ENCODE results near the gene KRTAP4-7. TPM values are rescaled to one million over a fixed set of nuclear protein-coding genes. Genes with fewer than 3 reads are reported as not detected.
"Not testable (repeated sequence)": the region's sequence is repeated elsewhere in the genome, so short reads cannot be mapped to it uniquely, and the experiment has no call there.

KRTAP4-7 gene
- total RNA-seq (ENCODE audit: low replicate concordance), result not detected in 2 replicates

- H3K4me1 ChIP-seq; H3K9me3 ChIP-seq (ENCODE audit: low read depth); H3K36me3 ChIP-seq; H3K4me1 Mint-ChIP-seq; H3F3A ChIP-seq (ENCODE audit: low read depth); H3K9me3 Mint-ChIP-seq; H3K4me2 ChIP-seq; H3K4me3 Mint-ChIP-seq; H3K79me2 ChIP-seq (ENCODE audit: low read depth); H3K4me3 ChIP-seq; H3K27me3 ChIP-seq; H3K27ac Mint-ChIP-seq; H3K27me3 Mint-ChIP-seq (ENCODE audit: insufficient read depth, low read depth); H3K9ac ChIP-seq; H3K27ac ChIP-seq; H4K20me1 ChIP-seq (ENCODE audit: low read depth); H3K36me3 Mint-ChIP-seq; DNase-seq (ENCODE audit: low spot score); H2AFZ ChIP-seq (replicated peaks): not testable (repeated sequence)
These were observed at the start of gene KRTAP4-7 for GRCh38 chr17:41084100-41084856. TSS of gene KRTAP4-7 (plus strand) at chr17:41084150. CDS start at chr17:41084207, 57 bp downstream.

DNA sequence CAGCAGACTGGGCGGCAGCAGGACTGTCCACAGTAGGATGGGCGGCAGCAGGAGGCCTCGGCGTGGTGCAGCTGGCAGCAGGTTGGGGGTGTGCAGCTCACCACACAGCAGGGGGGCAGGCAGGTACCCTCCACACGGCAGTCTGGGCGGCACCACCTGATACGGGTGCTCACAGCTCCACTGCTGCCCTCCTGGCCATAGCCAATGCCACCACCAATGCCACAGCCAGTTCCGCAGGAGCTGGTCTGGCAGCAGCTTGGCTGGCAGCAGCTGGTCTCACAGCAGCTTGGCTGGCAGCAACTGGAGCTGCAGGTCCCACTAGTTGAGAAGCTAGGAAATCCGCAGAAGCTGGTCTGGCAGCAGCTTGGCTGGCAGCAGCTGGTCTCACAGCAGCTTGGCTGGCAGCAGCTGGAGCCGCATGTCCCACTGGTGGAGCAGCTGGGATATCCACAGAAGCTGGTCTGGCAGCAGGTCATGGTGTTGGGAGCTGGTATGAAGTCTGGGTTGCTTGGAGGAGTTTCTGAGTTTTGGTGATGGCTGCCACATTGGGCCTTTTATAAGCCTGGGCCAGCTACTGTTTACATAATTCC lies 49.5 kb upstream of the KRTAP4-7 start, which contains the start of gene KRTAP1-3:
TSS of gene KRTAP1-3 (minus strand) at position 529 of the 590 bp plus-strand sequence. CDS start at position 476, 53 bp downstream.
- not testable (repeated sequence) for H3K9ac ChIP-seq; H3K27ac ChIP-seq; H3K4me2 ChIP-seq; H3K9me3 ChIP-seq (ENCODE audit: low read depth); H2AFZ ChIP-seq (replicated peaks); H3K4me3 Mint-ChIP-seq; H3K36me3 Mint-ChIP-seq; H3K4me1 Mint-ChIP-seq; DNase-seq (ENCODE audit: low spot score); H3K27me3 ChIP-seq; H3F3A ChIP-seq (ENCODE audit: low read depth); H3K36me3 ChIP-seq; H3K27ac Mint-ChIP-seq; H3K27me3 Mint-ChIP-seq (ENCODE audit: insufficient read depth, low read depth); H3K79me2 ChIP-seq (ENCODE audit: low read depth); H3K4me3 ChIP-seq; H3K4me1 ChIP-seq; H4K20me1 ChIP-seq (ENCODE audit: low read depth); H3K9me3 Mint-ChIP-seq

- peaks cover 2% of the 10 kb centered on the region for H3K27me3 Mint-ChIP-seq (ENCODE audit: insufficient read depth, low read depth)
These were observed 46.0 kb upstream of the KRTAP4-7 start for GRCh38 chr17:41037853-41038350.

GRCh38 chr17:41040783-41041571 lies 43.0 kb upstream of the KRTAP4-7 start, which contains the start of gene KRTAP1-1:
TSS of gene KRTAP1-1 (minus strand) at chr17:41041450. CDS start at chr17:41041397, 53 bp downstream.
- not testable (repeated sequence) for H3K4me3 Mint-ChIP-seq; H3K4me2 ChIP-seq; H3F3A ChIP-seq (ENCODE audit: low read depth); H3K27ac ChIP-seq; H3K36me3 Mint-ChIP-seq; H3K4me1 ChIP-seq; H3K27ac Mint-ChIP-seq; DNase-seq (ENCODE audit: low spot score); H3K9ac ChIP-seq; H4K20me1 ChIP-seq (ENCODE audit: low read depth); H3K9me3 ChIP-seq (ENCODE audit: low read depth); H3K4me3 ChIP-seq; H2AFZ ChIP-seq (replicated peaks); H3K4me1 Mint-ChIP-seq; H3K36me3 ChIP-seq; H3K27me3 ChIP-seq; H3K79me2 ChIP-seq (ENCODE audit: low read depth); H3K9me3 Mint-ChIP-seq; H3K27me3 Mint-ChIP-seq (ENCODE audit: insufficient read depth, low read depth)

More at GRCh38 chr17:41037853-41038350, 46.0 kb upstream of the KRTAP4-7 start:
- no peak overlapping the region for H3K27ac ChIP-seq
- Mint-ChIP-seq H3K36me3 (no peaks in the 10 kb centered on the region), H3K4me1 (no peaks in the 10 kb centered on the region), H3K27ac (no peak overlapping the region), H3K9me3 (no peaks in the 10 kb centered on the region), H3K4me3 (no peak overlapping the region)
- H3F3A ChIP-seq (ENCODE audit: low read depth), result no peaks in the 10 kb centered on the region
- H3K9ac ChIP-seq, result no peak overlapping the region
- DNase-seq (ENCODE audit: low spot score), result no peak
- H2AFZ ChIP-seq (replicated peaks), result no peak overlapping the region
- no peaks in the 10 kb centered on the region for H3K79me2 ChIP-seq (ENCODE audit: low read depth)
- H3K4me3 ChIP-seq, result no peak overlapping the region
- H3K4me2 ChIP-seq, result no peak overlapping the region
- H3K4me1 ChIP-seq, result no peaks in the 10 kb centered on the region
- no peaks in the 10 kb centered on the region for H3K36me3 ChIP-seq
- no peaks in the 10 kb centered on the region for H3K9me3 ChIP-seq (ENCODE audit: low read depth)
- TF ChIP-seq, protein P1, sequence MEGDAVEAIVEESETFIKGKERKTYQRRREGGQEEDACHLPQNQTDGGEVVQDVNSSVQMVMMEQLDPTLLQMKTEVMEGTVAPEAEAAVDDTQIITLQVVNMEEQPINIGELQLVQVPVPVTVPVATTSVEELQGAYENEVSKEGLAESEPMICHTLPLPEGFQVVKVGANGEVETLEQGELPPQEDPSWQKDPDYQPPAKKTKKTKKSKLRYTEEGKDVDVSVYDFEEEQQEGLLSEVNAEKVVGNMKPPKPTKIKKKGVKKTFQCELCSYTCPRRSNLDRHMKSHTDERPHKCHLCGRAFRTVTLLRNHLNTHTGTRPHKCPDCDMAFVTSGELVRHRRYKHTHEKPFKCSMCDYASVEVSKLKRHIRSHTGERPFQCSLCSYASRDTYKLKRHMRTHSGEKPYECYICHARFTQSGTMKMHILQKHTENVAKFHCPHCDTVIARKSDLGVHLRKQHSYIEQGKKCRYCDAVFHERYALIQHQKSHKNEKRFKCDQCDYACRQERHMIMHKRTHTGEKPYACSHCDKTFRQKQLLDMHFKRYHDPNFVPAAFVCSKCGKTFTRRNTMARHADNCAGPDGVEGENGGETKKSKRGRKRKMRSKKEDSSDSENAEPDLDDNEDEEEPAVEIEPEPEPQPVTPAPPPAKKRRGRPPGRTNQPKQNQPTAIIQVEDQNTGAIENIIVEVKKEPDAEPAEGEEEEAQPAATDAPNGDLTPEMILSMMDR (IDR thresholded peaks at IDR 0.05), result no peak
- no peak for TF ChIP-seq EZH2 (IDR thresholded peaks at IDR 0.05)
- TF ChIP-seq EZH2phosphoT487 (IDR thresholded peaks at IDR 0.05), result no peak
- H3K27me3 ChIP-seq, result no peaks in the 10 kb centered on the region
- H4K20me1 ChIP-seq (ENCODE audit: low read depth), result no peaks in the 10 kb centered on the region
